Inferior parietal cortex (tissue), 1 donor: Measurements from ENCODE around the gene CFAP46.
"Not testable (repeated sequence)": the region's sequence is repeated elsewhere in the genome, so short reads cannot be mapped to it uniquely, and the experiment has no call there.

ENCODE experiments used
- DNase-seq: peaks from one replicate; pipeline ENCODE4 v3.0.0-alpha.2; 2016; ENCODE audit errors: extremely low spot score

CFAP46 gene

GRCh38 chr10:132979491-132980425 is 37.4 kb upstream of the CFAP46 start:
- no peak for DNase-seq

- DNase-seq, result no peak
These were observed 36.2 kb upstream of the CFAP46 start for GRCh38 chr10:132978542-132978941.

GRCh38 chr10:132977807-132978206 is 35.4 kb upstream of the CFAP46 start:
- DNase-seq, result no peak

GRCh38 chr10:132977076-132977475 is 34.7 kb upstream of the CFAP46 start:
- no peak for DNase-seq

- DNase-seq, result no peak
These were observed 33.7 kb upstream of the CFAP46 start for GRCh38 chr10:132975831-132976682.

GRCh38 chr10:132974886-132975830 is 32.8 kb upstream of the CFAP46 start:
- no peak for DNase-seq

- DNase-seq, result no peak
These were observed 32.0 kb upstream of the CFAP46 start for GRCh38 chr10:132974249-132974796.

- DNase-seq, result no peak
These were observed 31.5 kb upstream of the CFAP46 start for GRCh38 chr10:132973903-132974241.

GRCh38 chr10:132972986-132973902 is 30.9 kb upstream of the CFAP46 start:
- no peak for DNase-seq

- DNase-seq, result no peak
These were observed 30.0 kb upstream of the CFAP46 start for GRCh38 chr10:132972149-132972985.

- DNase-seq, result no peak
These were observed 29.2 kb upstream of the CFAP46 start for GRCh38 chr10:132971448-132972148.

GRCh38 chr10:132970641-132971438 is 28.5 kb upstream of the CFAP46 start:
- no peak for DNase-seq

GRCh38 chr10:132967540-132967939 is 25.2 kb upstream of the CFAP46 start:
- no peak for DNase-seq

GRCh38 chr10:132965411-132966057 is 23.2 kb upstream of the CFAP46 start:
- DNase-seq, result no peak

- DNase-seq, result not testable (repeated sequence)
These were observed 22.5 kb upstream of the CFAP46 start for GRCh38 chr10:132964707-132965410.

- DNase-seq, result no peak
These were observed 21.9 kb upstream of the CFAP46 start for GRCh38 chr10:132964231-132964630.
